HEK293 (cell line): ENCODE data around the gene PIK3R1.

Experiments
- OSR2 ChIP-seq: fragments of 450-650 bp; formaldehyde crosslinking; IDR thresholded peaks from 2 replicates; pipeline ENCODE4 v1.5.1; 2016; ENCODE audit warnings: missing biosample characterization, missing genetic modification characterization
- ZBTB17 ChIP-seq: fragments of 450-650 bp; formaldehyde crosslinking; IDR thresholded peaks from 2 replicates; pipeline ENCODE4 v1.5.1; 2016; ENCODE audit warnings: missing biosample characterization, missing genetic modification characterization
- ZNF112 ChIP-seq: fragments of 450-650 bp; formaldehyde crosslinking; IDR thresholded peaks from 2 replicates; pipeline ENCODE4 v1.5.0; 2017; ENCODE audit warnings: missing biosample characterization, missing genetic modification characterization
- ZNF175 ChIP-seq: fragments of 450-650 bp; formaldehyde crosslinking; IDR thresholded peaks from 2 replicates; pipeline ENCODE4 v1.5.1; 2016; ENCODE audit warnings: missing biosample characterization, missing genetic modification characterization
- TF ChIP-seq, protein P1 (sequence below): fragments of 450-650 bp; formaldehyde crosslinking; IDR thresholded peaks from 2 replicates; pipeline ENCODE4 v1.5.1; 2016; ENCODE audit warnings: missing biosample characterization, missing genetic modification characterization
- TF ChIP-seq, protein P2 (sequence below): fragments of 450-650 bp; formaldehyde crosslinking; IDR thresholded peaks from 2 replicates; pipeline ENCODE4 v1.5.1; 2016; ENCODE audit warnings: missing biosample characterization, missing genetic modification characterization

- TF ChIP-seq ZNF175 (tag by site-specific recombination), result no peak
- no peak for TF ChIP-seq OSR2 (tag by site-specific recombination)
- no peak for TF ChIP-seq ZBTB17 (tag by site-specific recombination)
- TF ChIP-seq, protein P1, sequence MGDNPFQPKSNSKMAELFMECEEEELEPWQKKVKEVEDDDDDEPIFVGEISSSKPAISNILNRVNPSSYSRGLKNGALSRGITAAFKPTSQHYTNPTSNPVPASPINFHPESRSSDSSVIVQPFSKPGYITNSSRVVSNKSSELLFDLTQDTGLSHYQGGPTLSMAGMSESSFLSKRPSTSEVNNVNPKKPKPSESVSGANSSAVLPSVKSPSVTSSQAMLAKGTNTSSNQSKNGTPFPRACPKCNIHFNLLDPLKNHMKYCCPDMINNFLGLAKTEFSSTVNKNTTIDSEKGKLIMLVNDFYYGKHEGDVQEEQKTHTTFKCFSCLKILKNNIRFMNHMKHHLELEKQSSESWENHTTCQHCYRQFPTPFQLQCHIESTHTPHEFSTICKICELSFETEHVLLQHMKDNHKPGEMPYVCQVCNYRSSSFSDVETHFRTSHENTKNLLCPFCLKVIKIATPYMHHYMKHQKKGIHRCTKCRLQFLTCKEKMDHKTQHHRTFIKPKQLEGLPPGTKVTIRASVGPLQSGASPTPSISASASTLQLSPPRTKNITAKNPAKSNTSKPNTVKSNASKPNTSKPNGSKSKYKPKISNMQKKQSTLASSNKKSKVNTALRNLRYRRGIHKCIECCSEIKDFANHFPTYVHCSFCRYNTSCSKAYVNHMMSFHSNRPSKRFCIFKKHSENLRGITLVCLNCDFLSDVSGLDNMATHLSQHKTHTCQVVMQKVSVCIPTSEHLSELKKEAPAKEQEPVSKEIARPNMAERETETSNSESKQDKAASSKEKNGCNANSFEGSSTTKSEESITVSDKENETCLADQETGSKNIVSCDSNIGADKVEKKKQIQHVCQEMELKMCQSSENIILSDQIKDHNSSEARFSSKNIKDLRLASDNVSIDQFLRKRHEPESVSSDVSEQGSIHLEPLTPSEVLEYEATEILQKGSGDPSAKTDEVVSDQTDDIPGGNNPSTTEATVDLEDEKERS, result no peak
- TF ChIP-seq, protein P2, sequence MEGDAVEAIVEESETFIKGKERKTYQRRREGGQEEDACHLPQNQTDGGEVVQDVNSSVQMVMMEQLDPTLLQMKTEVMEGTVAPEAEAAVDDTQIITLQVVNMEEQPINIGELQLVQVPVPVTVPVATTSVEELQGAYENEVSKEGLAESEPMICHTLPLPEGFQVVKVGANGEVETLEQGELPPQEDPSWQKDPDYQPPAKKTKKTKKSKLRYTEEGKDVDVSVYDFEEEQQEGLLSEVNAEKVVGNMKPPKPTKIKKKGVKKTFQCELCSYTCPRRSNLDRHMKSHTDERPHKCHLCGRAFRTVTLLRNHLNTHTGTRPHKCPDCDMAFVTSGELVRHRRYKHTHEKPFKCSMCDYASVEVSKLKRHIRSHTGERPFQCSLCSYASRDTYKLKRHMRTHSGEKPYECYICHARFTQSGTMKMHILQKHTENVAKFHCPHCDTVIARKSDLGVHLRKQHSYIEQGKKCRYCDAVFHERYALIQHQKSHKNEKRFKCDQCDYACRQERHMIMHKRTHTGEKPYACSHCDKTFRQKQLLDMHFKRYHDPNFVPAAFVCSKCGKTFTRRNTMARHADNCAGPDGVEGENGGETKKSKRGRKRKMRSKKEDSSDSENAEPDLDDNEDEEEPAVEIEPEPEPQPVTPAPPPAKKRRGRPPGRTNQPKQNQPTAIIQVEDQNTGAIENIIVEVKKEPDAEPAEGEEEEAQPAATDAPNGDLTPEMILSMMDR (tag by site-specific recombination), result no peak
- TF ChIP-seq ZNF112 (tag by site-specific recombination), result no peak
Measured at GRCh38 chr5:68230285-68230684, 14.7 kb downstream of the PIK3R1 start.
